NB4 (cell line): Measurements from ENCODE around the gene GMPR.

ENCODE experiments used
- CTCF ChIP-seq: IDR thresholded peaks from one replicate; pipeline ENCODE4 v1.5.1; 2012; ENCODE audit warnings: low read depth, low read length
- MYC ChIP-seq: IDR thresholded peaks from 2 replicates; pipeline ENCODE4 v1.6.1; 2011; ENCODE audit warnings: low read depth, low read length
- POLR2A ChIP-seq: IDR thresholded peaks from 2 replicates; pipeline ENCODE4 v1.6.1; 2011; ENCODE audit warnings: mild to moderate bottlenecking; ENCODE audit not compliant: insufficient read length; ENCODE audit errors: extremely low read depth
- TF ChIP-seq, protein P1 (sequence below): IDR thresholded peaks from 2 replicates; pipeline ENCODE4 v1.6.1; 2011; ENCODE audit warnings: low read depth, low read length

DNA sequence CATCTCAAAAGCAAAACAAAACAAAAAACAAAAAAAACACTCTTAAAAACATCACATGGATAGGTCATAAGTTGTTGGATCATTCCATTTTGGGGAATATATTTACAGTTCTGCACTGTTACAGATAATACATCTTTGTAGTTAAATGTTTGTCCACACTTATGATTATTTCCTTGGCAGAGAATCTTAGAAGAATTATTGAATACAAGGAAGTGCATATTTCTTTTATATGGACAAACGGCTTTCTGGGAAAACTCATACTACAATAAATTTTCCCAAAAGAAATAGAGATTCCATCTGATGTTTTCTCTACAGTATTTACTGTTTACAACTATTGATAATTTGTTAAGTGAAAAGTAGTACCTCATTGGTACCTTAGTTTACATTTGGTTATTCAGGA lies 33.8 kb downstream of the GMPR start:
- TF ChIP-seq CTCF (no peak), POLR2A (no peak), MYC (no peak)
- TF ChIP-seq, protein P1, sequence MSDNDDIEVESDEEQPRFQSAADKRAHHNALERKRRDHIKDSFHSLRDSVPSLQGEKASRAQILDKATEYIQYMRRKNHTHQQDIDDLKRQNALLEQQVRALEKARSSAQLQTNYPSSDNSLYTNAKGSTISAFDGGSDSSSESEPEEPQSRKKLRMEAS: no peak
